GM12892 (cell line): Measurements from ENCODE around the gene COX19.
"Not testable (repeated sequence)": the region's sequence is repeated elsewhere in the genome, so short reads cannot be mapped to it uniquely, and the experiment has no call there.

Experiments
- DNase-seq: peaks from one replicate; pipeline ENCODE4 v3.0.0; 2011; ENCODE audit not compliant: insufficient read length
- FAIRE-seq: peaks from 2 replicates; lab custom pipeline; 2011; peaks lifted over from hg19 to GRCh38; lab: Jason Lieb, UNC
- POLR2A ChIP-seq: IDR thresholded peaks from 2 replicates; pipeline ENCODE4 v1.6.1; 2011; ENCODE audit warnings: low read depth, low read length, control low read depth
- POLR2AphosphoS5 ChIP-seq: IDR thresholded peaks from 2 replicates; pipeline ENCODE4 v1.6.1; 2011; ENCODE audit warnings: low read depth, low read length, control low read depth
- TAF1 ChIP-seq: IDR thresholded peaks from 2 replicates; pipeline ENCODE4 v1.6.1; 2011; ENCODE audit warnings: low read depth, mild to moderate bottlenecking, control low read depth, low read length, borderline replicate concordance

Gene COX19

GRCh38 chr7:951881-952547 lies 23.3 kb downstream of the COX19 start:
- TF ChIP-seq TAF1 (no peak), POLR2A (no peak), POLR2AphosphoS5 (no peak)
- no peak for FAIRE-seq
- no peak for DNase-seq

- DNase-seq (no peak), FAIRE-seq (peak; percentile 53)
- TF ChIP-seq POLR2AphosphoS5 = no peak
- no peak for TF ChIP-seq TAF1
- TF ChIP-seq POLR2A = no peak
Measured at GRCh38 chr7:949021-949934, 26.1 kb downstream of the COX19 start.

GRCh38 chr7:947391-948210 lies 27.7 kb downstream of the COX19 start:
- TF ChIP-seq POLR2AphosphoS5 = no peak
- no peak for FAIRE-seq
- DNase-seq = no peak

GRCh38 chr7:946256-946996 lies 28.9 kb downstream of the COX19 start:
- DNase-seq = no peak
- no peak for TF ChIP-seq POLR2A
- TF ChIP-seq TAF1 = no peak
- no peak for TF ChIP-seq POLR2AphosphoS5
- FAIRE-seq = no peak

- TF ChIP-seq POLR2AphosphoS5 (no peak), POLR2A (no peak), TAF1 (no peak)
- DNase-seq (no peak), FAIRE-seq (no peak)
Measured at GRCh38 chr7:945556-946255, 29.6 kb downstream of the COX19 start.

GRCh38 chr7:945147-945555 lies 30.2 kb downstream of the COX19 start:
- FAIRE-seq = no peak
- no peak for DNase-seq
- TF ChIP-seq POLR2A (no peak), TAF1 (no peak), POLR2AphosphoS5 (no peak)

GRCh38 chr7:944744-945143 lies 30.6 kb downstream of the COX19 start:
- FAIRE-seq = no peak
- TF ChIP-seq TAF1 (no peak), POLR2A (no peak), POLR2AphosphoS5 (no peak)
- DNase-seq = no peak

GRCh38 chr7:943793-944192 lies 31.6 kb downstream of the COX19 start:
- not testable (repeated sequence) for FAIRE-seq, DNase-seq

GRCh38 chr7:940599-941408 lies 34.5 kb downstream of the COX19 start:
- TF ChIP-seq POLR2A = no peak
- TF ChIP-seq POLR2AphosphoS5 = no peak
- no peak for TF ChIP-seq TAF1
- DNase-seq (no peak), FAIRE-seq (no peak)

- TF ChIP-seq POLR2A (no peak), POLR2AphosphoS5 (no peak), TAF1 (no peak)
- FAIRE-seq (no peak), DNase-seq (no peak)
Measured at GRCh38 chr7:939843-940242, 35.5 kb downstream of the COX19 start.
